Thoracic aorta (tissue), 2 donors: Measurements from ENCODE around the gene NLK. TPM values are rescaled to one million over a fixed set of nuclear protein-coding genes. Genes with fewer than 3 reads are reported as not detected.
"Not testable (repeated sequence)": the region's sequence is repeated elsewhere in the genome, so short reads cannot be mapped to it uniquely, and the experiment has no call there.

Experiments
- ATAC-seq: fragments of 150-250 bp; one replicate; pipeline ENCODE4 v1.8.0; 2017; ENCODE audit warnings: low read depth; ENCODE audit not compliant: insufficient number of reproducible peaks, low FRiP score
- DNase-seq: peaks from one replicate; pipeline ENCODE4 v3.0.0-alpha.2; 2020; ENCODE audit warnings: low spot score
- H3K27ac ChIP-seq, 2 donors: fragments of 200-600 bp; sonication (generic); 1 replicate in 1 of 2; 2 replicates in 1 of 2; pipeline ENCODE4 v1.5.1; 2016; ENCODE audit warnings: mild to moderate bottlenecking in 2 of 2, moderate library complexity in 2 of 2
- H3K27me3 ChIP-seq: fragments of 200-600 bp; sonication (generic); replicated peaks from 2 replicates; pipeline ENCODE4 v1.6.0; 2016; ENCODE audit warnings: mild to moderate bottlenecking; ENCODE audit not compliant: insufficient read depth
- H3K36me3 ChIP-seq: fragments of 200-600 bp; sonication (generic); one replicate; pipeline ENCODE4 v1.5.1; 2016
- H3K4me1 ChIP-seq, 2 donors: fragments of 200-600 bp; sonication (generic); 1 replicate in 1 of 2; 2 replicates in 1 of 2; pipeline versions ENCODE4 v1.5.1 to v1.6.0; 2016; ENCODE audit warnings: low read depth in 2 of 2, mild to moderate bottlenecking in 1 of 2; ENCODE audit not compliant: control insufficient read depth in 1 of 2
- H3K4me3 ChIP-seq: fragments of 200-600 bp; sonication (generic); 2 replicates; pipeline ENCODE4 v1.5.1; 2016; ENCODE audit warnings: mild to moderate bottlenecking
- H3K9me3 ChIP-seq: fragments of 200-600 bp; sonication (generic); 2 replicates; pipeline ENCODE4 v1.5.1; 2016
- CTCF ChIP-seq: fragments of 200-600 bp; sonication (generic); IDR thresholded peaks from one replicate; pipeline ENCODE4 v1.5.1; 2019; ENCODE audit warnings: antibody characterized with exemption
- total RNA-seq, 2 donors: library from RNA; depleted of rRNA; stranded (reverse); fragments of >200 nt; gene quantifications; one replicate each; pipeline versions ENCODE4 v1.1.0 to v1.2.3, GENCODE V29; 2016

The NLK gene
- total RNA-seq, 2 donors from 2014 or later, result 10.3 to 23.0 TPM

- ATAC-seq (no peak), DNase-seq (no peak)
- no peak overlapping the region for H3K27ac ChIP-seq
- no peaks in the 10 kb centered on the region for H3K9me3 ChIP-seq
- H3K36me3 ChIP-seq, result no peaks in the 10 kb centered on the region
- no peaks in the 10 kb centered on the region for H3K27me3 ChIP-seq
- no peak for TF ChIP-seq CTCF
- peak overlapping the region; percentile 60 for H3K4me3 ChIP-seq
- H3K4me1 ChIP-seq, result peaks cover 0 to 9% of the 10 kb centered on the region in 2 donors
Measured at GRCh38 chr17:28228109-28228840, 185.8 kb downstream of the NLK start.

GRCh38 chr17:28228986-28229729, 186.7 kb downstream of the NLK start:
- H3K36me3 ChIP-seq, result no peaks in the 10 kb centered on the region
- H3K27ac ChIP-seq, result no peak overlapping the region
- H3K27me3 ChIP-seq, result no peaks in the 10 kb centered on the region
- no peaks in the 10 kb centered on the region for H3K9me3 ChIP-seq
- H3K4me3 ChIP-seq, result no peak overlapping the region
- no peak for TF ChIP-seq CTCF
- ATAC-seq (no peak), DNase-seq (no peak)
- peaks cover 0 to 9% of the 10 kb centered on the region in 2 donors for H3K4me1 ChIP-seq

- no peak for DNase-seq
- Histone ChIP-seq H3K27me3 (no peaks in the 10 kb centered on the region), H3K36me3 (no peaks in the 10 kb centered on the region), H3K27ac (no peak overlapping the region), H3K9me3 (no peaks in the 10 kb centered on the region), H3K4me1 (peaks cover 0 to 9% of the 10 kb centered on the region in 2 donors), H3K4me3 (no peak overlapping the region)
- no peak for ATAC-seq
- TF ChIP-seq CTCF, result no peak
Measured at GRCh38 chr17:28230011-28230410, 187.5 kb downstream of the NLK start.

- H3K36me3 ChIP-seq, H3K27me3 ChIP-seq, DNase-seq, H3K9me3 ChIP-seq, ATAC-seq, H3K4me3 ChIP-seq, H3K27ac ChIP-seq, H3K4me1 ChIP-seq: not testable (repeated sequence)
Measured at GRCh38 chr17:28230607-28231006, 188.1 kb downstream of the NLK start.

- H3K27ac ChIP-seq, H3K27me3 ChIP-seq, H3K4me3 ChIP-seq, H3K36me3 ChIP-seq, H3K4me1 ChIP-seq, DNase-seq, H3K9me3 ChIP-seq, ATAC-seq: not testable (repeated sequence)
Measured at GRCh38 chr17:28231624-28232023, 189.1 kb downstream of the NLK start.
